ENCODE results near the gene ADGRL1.

GRCh38 chr19:14116918-14117578, 88.9 kb downstream of the ADGRL1 start:
- TF ChIP-seq CTCF (IDR thresholded peaks at IDR 0.05; ENCODE audit: control extremely low read depth in 1 of 3, insufficient read depth in 1 of 3, low read depth in 1 of 3, low read length in 3 of 3) (no peak), PHF8 (conservative IDR thresholded peaks at IDR 0.05; ENCODE audit: low read depth, low read length) (no peak), GABPA (IDR thresholded peaks at IDR 0.05; ENCODE audit: borderline replicate concordance, insufficient read depth, low read length) (no peak)
